Measurements from ENCODE around the gene GPT2.

The GPT2 gene, protein sequence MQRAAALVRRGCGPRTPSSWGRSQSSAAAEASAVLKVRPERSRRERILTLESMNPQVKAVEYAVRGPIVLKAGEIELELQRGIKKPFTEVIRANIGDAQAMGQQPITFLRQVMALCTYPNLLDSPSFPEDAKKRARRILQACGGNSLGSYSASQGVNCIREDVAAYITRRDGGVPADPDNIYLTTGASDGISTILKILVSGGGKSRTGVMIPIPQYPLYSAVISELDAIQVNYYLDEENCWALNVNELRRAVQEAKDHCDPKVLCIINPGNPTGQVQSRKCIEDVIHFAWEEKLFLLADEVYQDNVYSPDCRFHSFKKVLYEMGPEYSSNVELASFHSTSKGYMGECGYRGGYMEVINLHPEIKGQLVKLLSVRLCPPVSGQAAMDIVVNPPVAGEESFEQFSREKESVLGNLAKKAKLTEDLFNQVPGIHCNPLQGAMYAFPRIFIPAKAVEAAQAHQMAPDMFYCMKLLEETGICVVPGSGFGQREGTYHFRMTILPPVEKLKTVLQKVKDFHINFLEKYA

DNA sequence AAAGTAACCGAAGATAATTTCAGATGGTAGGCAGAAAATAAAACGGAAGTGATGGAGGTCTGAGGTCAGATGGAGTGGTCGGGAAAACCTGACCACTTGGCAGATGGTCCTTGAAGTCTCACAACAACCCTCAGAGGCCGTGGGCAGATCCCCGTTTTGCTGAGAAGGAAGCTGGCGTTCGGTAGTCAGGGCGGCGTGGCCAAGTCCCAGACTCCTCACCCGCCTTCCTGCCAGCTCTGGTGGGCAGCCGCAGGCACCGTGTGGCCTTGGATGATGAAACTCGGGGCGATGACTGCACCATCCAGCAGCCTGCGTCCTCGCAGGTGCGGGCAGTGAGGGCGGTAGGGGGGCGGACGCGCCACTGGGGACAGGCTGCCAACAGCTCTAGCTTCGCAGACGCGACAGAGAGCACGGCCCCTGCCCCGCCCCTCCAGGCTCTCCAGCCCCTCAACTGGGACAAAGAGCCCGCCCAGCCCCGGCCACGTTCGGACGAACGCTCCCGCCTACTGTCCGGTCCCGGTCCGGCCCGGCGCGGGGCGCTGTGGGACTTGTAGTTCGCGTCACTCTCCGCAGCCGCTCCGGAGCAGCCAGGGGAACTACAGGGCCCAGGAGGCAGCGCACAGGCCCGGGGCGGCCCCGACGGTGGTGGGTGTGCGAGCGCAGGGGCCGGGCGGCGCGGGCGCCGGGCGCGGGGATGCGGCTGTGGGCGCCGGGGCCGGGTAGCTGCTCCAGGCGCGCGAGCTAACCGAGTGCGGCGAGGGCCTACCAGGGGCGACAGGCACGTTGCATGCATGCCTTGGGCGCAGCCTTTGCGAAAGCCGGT, at the start of gene GPT2:
TSS of gene GPT2 (plus strand) at position 673 of the 823 bp plus-strand sequence. CDS start 354 bp downstream, outside the sequence.
- peak; percentile 92 for DNase-seq (ENCODE audit: low read depth)

DNA sequence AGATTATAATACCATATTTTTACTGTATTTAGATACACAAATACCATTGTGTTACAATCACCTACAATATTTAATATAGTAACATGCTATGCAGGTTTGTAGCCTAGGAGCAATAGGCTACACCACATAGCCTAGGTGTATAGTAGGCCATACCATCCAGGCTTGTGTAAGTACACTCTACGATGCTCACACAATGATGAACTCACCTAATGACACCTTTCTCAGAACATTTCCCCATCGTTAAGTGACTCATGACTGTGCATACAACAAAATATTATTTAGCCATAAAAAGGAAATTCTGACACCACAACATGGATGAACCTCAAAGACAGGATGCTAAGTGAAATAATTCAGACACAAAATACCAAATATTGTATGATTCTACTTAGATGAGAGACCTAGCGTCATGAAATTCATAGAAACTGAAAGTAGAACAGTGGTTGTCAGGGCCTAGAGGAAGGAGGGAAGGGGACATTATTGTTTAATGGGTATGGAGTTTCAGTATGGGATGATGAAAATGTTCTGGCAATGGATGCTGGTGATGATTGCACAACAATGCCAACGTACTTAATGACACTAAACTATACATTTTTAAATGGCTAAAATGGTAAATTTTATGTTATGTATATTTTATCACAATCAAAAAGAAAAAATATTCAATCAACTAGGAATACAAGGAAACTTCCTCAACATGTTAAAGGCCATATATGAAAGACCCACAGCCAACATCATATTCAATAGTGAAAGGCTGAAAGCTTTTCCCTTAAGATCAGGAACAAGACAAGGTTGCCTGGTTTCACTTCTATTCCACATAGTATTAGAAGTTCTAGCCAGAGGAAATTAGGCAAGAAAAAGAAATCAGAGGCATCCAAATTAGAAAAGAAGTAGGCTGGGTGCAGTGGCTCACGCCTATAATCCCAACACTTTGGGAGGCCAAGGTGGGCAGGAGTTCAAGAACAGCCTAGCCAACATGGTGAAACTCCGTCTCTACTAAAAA, 47.3 kb upstream of the GPT2 start:
- DNase-seq (ENCODE audit: low read depth): no peak

DNA sequence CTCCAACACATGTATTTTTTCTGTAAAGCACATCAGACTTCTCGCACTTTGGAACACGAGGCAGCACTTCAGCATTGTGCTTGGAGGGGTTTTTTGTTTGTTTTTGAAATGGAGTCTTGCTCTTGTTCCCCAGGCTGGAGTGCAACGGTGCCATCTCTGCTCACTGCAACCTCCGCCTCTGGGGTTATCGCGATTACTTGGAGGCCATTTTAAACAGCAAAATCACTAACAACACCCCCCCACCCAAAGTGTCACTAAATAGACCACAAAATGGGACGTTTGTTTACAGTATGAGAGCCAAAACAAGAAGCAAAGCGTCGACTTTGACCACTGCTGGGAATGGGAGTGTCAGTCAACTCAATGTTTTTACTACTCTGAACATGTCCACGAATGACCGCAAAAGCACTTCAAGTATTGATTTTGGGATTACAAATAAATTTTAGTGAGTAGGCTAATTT, 44.1 kb upstream of the GPT2 start:
- no peak for DNase-seq (ENCODE audit: low read depth)

DNA sequence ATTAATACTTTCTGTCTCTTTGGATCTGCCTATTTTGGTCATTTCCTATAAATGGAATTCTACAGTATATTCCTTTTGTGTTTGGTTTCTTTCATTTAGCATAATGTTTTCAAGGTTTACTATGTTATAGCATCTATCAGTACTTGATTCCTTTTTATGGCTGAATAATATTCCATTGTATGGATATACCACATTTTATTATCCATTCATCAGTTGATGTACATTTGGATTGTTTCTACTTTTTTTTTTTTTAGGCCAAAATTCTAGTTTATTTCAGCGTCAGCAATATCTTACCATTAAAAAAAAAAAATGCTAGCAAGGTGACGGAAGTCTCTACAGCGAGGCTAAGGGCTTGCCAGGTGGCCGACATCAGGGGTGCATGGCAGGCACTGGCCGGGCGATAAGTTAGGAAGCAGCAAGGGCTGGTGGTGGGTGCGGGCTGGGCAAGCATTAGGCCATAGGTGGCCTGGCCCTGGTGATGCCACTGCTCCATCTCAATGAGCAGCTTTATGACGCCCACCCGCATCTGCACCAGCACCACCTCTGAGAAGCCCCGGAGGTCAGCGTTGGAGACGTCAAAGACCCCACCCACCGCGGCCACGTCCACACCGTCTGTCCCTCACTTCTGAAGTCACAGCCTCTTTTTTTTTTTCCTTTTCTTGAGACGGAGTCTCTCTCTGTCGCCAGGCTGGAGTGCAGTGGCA, 41.8 kb upstream of the GPT2 start:
- no peak for DNase-seq (ENCODE audit: low read depth)

DNA sequence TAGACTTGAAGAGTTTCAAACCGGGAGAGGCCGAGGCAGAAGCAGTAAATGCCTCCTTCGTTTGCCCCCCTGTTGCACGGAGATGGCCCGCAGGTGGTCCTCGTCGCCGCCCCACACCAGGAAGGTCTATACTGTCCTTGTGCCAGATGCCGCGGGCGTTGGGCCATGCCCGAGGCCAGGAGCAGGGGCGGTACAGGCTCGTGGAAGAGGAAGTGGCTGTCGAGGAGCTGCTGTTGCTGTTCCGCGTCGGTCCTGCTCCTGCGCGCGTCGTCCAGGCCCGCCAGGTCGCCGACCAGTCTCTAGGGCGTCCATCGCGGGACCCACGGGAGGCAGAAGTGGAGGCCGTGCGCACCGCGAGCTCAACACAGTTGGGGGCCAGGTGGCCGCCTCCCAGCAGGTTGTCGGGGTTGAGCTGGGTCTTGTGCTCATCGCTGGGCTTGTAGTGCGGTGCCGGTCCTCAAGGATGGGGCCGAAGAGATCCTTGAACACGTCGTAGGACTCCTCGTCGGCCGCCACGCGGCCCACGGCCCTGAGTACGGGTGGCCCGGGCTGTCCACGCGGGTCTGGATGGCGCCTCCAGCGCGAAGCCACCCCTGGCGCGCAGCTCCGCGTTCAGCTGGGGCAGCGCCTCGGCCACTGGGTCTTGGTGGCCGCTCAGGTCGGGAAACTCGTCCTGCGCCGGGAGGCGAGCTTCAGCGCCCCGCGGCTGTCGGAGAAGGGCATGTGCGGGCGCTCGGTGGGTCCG, 40.1 kb upstream of the GPT2 start:
- DNase-seq (ENCODE audit: low read depth): no peak

DNA sequence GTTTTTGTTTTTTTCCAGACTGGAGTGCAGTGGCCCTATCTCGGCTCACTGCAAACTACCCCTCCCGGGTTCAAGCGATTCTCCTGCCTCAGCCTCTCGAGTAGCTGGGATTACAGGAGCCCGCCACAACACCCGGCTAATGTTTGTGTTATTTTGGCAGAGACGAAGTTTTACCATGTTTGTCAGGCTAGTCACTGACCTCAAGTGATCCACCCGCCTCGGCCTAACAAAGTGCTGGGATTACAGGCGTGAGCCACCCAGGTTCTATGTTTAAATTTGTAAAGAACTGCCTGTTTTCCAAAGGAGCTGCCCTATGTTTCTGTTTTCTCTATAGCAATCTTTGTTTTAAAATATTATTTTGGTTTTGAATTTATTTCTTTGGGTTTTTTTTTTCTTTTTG, 39.4 kb upstream of the GPT2 start:
- no peak for DNase-seq (ENCODE audit: low read depth)

DNA sequence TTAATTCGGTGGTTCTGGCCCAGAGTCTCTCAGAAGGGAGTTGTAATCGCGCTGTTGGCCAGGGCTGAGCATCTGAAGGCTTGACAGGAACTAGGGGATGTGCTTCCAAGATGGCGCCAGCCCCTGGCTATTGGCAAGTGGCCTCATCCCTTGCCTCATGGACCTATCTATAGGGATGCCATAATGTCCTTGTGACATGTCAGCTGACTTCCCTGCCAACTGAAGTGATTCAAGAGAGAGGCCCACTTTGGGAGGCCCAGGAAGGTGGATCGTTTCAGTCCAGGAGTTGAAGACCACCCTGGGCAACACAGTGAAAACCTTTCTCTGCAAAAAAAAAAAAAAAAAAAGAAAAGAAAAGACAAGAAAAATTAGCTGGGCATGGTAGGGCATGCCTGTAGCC, 38.2 kb upstream of the GPT2 start:
- DNase-seq (ENCODE audit: low read depth): no peak

DNA sequence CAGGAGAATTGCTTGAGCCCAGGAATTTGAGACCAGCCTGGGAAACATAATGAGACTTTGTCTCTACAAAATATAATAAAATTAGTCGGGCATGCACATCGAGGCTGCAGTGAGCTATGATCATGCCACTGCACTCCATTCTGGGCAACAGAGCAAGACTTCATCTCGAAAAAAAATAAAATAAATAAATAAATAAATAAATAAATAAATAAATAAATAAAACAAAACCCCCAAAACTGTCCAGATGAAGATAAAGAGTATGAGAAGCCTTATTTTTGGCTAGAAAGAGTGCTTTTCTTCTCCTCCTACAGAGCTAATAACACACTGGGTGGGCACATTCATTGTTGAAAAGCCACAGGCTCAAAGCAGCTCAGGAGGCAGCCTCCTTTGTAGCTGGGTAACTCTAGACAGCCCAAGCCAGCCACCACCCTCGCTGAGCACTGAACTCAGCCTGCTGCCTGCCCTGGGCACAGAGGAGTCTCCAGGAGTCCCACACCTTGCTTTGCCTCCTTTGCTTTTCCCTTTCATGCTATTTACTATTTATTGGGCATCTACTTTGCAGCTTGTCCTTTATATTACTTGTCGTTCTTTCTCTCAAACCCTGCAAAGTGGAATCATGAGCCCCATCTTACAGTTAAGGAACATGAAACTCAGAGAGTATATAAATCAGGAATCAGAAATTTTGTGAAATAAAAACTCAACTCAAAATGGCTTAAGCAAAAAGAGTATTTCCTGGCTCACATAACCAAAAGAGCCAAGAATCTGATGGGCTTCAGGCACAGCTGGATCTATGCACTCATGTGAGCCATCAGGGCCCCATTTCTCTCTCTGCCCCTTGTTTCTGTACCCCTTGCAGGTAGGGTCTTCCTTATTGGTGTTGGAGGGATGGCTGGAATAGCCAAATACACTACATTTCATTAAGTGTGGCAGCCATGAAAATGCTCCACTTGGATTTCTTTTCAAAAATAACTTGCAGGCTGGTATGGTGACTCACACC, 35.1 kb upstream of the GPT2 start:
- no peak for DNase-seq (ENCODE audit: low read depth)

DNA sequence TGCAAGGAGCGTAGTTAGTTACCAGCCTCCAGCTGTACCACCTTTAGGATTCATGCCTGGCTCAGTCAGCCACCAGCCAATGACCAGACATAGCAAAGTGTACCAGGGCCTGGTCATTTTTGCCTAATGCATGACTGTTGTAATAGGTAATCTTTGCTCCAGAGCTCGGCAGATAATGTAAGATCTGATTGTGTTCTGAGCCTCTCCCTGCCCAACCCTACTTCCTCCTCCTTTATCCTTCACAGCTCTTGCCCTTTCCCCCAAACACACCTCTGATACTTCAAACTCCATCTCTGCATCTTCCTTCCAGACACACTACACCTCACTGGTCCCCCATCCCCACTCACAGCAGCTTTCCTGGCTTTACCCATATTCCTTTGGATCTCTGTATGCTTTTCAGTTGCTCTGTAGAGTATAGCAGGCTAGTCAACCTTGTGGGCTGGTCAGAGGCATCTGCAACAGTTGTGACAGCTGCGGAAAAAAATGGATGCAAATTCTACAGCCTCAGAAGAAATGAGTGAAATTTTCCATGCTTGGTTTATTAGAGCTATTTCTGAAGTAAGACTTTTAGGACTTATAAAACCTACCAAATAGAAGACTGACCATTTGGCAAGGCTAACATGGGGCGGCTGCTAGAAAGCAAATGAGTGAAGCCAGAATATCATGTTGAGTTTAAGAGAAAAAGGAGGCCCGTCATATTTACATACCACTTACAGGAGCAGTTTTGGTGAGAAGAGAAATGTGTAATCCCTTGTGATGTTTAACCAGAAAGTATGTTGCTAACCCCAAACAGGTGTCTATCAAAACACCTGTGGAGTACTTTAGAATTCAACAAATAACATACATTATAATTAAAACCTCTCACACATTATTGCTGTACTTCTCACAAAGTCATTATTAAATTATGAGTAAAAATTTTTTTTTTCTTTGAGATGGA, 33.3 kb upstream of the GPT2 start:
- DNase-seq (ENCODE audit: low read depth): no peak

DNA sequence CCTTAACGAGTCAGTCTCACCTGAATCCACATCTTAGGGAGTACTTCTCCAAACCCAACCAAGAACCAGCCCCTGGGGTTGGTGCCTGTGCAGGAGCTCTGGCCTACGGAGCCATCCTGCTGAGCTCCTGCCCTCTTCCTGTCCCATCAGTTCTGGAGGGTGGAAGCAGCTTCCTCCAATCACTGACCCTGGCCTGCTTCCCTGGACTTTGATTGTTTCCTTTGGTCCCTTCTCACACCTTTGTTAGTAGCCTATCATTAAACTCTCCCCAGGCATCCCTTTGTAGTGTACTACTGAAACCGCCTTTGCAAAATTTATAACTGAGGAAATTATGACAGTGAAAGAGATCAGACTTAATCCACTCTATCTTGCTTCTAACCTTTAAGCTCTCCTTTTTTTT, 32.0 kb upstream of the GPT2 start:
- no peak for DNase-seq (ENCODE audit: low read depth)

DNA sequence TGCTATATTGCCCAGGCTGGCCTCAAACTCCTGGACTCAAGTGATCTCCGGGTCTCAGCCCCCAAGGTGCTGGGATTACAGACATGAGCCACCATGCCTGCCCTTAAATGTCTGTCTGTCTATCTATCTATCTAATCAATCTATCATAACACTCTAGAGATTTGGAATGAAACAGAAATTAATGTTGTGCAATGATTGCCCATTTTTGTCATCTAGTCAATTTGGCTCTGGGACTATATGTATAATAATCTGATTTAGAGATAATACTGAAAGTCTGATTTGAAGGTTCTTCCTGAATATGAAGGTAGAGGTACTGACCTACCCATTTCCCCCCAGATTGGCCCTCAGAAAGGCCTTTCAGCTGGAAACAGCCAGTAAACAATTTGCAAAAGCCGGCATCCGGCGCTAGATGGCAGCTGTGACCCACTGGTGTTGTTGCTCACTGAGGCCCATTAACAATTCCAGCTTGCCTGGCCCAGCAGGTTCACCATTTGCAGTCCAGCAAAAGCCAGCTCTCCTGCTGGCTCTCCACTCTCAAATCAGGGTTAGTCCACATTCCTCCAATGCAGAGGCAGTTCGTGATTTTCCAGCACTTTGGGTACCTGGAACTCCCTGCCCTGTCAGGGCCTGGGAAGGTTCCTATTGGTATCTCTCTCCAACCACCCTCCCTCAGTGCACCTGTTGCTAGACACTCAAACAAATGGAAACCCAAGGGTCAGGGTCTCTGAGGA, 30.3 kb upstream of the GPT2 start:
- no peak for DNase-seq (ENCODE audit: low read depth)

DNA sequence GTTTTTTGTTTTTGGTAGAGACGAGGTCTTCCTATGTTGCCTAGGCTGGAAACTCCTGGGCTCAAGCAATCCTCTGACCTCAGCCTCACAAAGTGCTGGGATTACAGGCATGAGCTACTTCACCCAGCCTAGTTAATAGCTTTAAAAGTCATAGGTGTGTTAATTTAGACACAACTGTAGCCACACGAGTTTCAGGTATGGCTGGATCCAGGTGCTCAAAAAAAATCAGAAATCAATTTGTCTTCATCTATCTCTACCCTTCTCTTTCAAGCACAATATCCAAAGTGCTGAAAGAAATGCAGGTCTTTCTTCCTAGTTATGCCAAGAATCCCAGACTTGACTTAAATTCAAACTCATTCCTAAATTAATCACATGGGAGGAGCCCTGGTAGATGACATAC, 29.3 kb upstream of the GPT2 start:
- no peak for DNase-seq (ENCODE audit: low read depth)

DNA sequence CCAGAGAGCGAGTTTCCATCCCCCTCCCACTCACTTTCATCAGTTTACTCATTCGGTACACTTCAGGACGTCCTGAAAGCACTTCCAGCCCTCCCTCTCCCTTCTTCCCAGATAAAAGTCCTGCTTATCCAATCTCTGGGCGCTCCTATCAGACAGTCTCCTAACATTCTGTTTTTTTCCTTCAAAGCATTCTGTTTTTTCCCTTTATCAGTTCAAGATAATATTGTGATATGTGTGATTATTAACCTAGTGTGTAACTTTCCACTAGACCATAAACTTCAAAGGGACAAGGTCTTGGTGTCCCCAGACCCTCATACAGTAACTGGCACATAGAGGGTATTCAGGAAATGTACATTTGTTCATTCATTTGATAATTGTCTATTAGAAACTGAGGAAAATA, 28.8 kb upstream of the GPT2 start:
- DNase-seq (ENCODE audit: low read depth): no peak

DNA sequence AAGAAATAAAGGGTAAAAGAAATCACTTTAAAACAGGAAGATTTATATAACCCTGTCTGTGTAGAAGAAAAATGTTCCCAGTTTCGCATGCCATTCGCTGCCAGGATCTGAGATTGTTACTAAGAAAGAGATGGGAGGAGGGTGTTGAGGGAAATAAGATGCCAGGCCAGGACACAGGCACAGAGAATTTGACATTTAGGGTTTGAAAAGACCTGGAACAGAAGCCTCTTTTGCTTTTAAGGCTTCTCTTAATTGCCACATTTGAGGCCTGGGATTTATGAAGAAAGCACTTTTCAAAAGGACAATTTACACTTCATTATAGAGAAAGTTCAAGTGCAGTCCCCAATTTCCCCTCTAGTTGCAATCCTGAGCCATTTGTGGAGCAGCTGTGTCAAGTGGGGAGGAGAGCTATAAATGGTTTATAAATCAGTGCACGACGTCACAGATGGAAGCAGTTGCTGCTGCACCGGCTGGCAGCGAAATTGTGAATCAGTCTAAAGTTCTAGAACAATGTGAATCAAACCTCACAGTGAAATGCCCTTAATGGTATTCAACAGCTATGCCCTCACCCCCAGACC, 26.7 kb upstream of the GPT2 start:
- peak; percentile 38 for DNase-seq (ENCODE audit: low read depth)

DNA sequence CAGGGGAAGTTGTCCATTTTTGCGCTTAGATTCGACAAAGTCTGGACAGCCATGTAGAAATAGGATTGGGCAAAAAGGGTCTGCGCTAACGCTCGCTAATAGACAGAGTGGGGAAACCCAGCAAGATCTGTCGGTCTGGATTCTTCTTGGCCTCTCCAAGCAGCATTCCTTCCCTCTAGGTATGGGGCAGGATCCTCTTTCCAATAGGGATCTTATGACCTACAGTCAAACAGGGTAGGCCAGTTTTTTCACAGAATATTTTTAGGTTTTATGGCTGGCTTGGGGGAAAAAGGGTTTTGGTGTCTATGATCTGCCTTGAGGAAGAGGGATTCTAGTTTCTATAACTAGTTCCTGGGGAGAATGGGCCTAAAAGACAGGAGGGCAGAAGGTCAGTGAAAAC, 26.0 kb upstream of the GPT2 start:
- DNase-seq (ENCODE audit: low read depth): no peak

DNA sequence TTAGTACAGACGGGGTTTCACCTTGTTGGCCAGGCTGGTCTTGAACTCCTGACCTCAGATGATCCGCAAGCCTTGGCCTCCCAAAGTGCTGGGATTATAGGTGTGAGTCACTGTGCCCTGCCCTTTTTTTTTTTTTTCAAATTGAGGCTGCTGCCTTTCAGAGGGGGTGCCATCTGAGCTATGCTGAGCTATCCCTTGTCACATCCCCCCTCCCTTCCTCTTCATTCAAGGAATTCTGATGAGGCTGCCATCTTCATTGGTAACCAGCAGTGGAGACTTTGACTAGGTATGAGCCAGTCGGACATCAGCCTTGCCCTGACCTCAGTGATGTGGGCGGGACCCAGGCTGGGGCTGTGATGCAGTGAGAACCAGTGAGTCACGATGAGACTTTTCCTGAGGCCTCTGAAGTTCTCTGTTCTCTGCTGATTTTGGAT, 24.4 kb upstream of the GPT2 start:
- peak; percentile 65 for DNase-seq (ENCODE audit: low read depth)
